HPDE6-E6E7 (cell line): ENCODE results near the gene ELMO1.

Experiments
- DNase-seq: peaks from one replicate; pipeline ENCODE4 v3.0.0; 2011; ENCODE audit warnings: missing footprints; ENCODE audit errors: extremely low spot score

ELMO1 gene

GRCh38 chr7:36923185-36923584 lies 525.5 kb downstream of the ELMO1 start:
- DNase-seq, result no peak

DNA sequence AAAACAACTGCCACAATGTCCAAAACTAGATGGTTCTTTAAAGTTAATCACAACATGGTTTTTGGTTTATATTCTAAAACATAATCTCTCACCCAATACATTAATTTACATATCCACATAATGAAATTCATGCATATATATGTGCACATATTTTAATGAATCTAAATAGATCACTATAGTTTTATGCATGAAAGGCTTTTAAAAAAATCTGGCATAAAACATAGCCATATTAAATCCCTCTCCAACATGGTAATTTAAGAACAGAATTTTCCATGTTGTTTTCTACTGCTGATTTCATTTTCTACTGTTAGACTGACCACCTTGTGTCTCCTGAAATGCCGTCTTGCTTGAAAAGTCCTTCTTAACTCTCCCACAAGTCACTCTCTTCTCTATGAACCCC lies 528.2 kb downstream of the ELMO1 start:
- DNase-seq, result no peak

GRCh38 chr7:36919738-36920137 lies 528.9 kb downstream of the ELMO1 start:
- DNase-seq, result no peak

DNA sequence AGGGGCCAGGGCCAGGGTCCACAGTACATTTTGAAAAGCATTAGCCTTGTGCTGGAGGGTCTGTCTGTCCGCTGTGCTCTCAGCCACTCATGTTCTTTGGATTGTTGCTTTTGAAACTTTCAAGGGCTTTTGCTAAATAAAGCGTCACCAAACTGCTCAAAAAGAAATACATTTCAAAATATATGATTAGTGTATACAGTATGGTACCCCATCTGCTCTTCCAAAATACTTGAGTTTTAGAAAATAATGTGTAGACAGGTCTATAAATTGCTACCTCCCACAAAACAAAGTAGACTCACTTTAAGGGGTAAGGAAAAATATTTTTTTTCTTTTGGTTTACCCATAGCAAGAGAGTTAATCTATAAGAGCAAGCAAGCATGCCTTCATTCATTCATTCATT lies 530.1 kb downstream of the ELMO1 start:
- no peak for DNase-seq

DNA sequence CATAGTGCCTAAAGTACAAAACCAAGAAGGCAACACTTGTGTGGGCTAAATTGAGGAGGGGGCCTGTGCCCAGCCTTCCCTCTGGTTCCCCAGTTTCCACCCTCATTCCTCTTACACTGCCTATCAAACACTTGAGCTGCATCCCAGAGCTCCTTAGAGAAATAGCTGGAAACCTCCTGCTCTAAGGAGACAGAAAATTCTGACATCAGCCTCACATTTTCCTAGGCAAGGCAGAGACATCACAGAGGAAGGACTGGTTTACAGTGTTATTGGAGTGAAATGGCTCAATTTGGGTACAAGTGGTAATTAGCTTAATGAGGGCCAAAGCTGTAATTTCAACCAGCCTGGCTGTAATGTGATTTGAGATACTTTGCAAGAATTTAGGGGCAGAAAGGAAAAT lies 532.0 kb downstream of the ELMO1 start:
- DNase-seq, result no peak

DNA sequence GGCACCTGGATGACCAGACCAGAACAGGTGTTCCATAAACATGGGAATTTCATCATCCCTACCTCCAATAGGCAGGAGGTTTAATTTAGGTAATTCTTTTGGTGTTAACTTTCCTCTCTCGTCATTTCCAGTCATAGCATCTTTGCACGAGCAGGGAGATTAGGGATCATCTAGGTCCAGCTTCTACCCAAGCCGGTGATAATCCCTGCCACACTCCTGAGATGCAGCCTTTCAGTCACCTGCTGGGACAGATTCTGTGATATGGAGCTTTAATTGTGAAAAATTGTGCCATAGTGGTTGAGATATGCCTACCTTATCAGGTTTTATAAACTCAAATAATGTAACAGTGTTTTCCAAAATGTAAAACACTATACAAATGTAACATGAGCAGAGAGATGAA lies 532.5 kb downstream of the ELMO1 start:
- no peak for DNase-seq

- DNase-seq, result no peak
These were observed 536.9 kb downstream of the ELMO1 start for GRCh38 chr7:36911788-36912187.

GRCh38 chr7:36910859-36911258 lies 537.8 kb downstream of the ELMO1 start:
- no peak for DNase-seq

GRCh38 chr7:36910401-36910800 lies 538.3 kb downstream of the ELMO1 start:
- DNase-seq, result no peak

DNA sequence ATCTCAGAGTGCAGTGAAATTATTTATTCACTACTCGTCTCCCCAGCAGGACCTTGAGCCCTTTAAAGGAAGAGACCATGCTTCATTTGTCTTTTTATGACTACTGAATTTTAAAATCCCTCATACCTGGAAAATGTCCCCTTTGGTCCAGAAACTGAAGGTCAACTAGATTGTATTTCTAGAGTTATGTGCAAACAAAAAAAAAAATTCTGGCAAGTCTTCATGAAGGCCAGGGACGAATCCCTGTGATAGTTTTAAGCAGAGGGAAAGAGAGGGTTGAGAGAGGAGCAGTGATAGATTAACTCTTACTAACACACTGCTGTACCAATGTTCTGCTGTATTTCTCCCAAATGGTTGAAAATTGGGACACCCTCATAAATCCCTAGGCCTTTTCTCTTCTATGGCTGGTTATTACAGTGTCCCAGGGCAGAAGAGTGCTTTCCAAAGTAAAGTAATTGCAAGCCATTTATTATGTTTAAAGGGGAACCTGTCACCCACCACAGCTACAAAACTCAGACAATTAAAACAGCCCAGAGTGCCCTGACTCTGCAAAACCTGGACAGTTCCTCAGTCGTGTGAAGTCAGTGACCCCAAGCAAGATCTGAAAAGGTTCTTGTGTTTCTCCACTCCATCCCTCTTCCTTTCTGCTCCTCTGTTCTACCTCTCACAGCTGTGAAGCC lies 541.6 kb downstream of the ELMO1 start:
- no peak for DNase-seq

DNA sequence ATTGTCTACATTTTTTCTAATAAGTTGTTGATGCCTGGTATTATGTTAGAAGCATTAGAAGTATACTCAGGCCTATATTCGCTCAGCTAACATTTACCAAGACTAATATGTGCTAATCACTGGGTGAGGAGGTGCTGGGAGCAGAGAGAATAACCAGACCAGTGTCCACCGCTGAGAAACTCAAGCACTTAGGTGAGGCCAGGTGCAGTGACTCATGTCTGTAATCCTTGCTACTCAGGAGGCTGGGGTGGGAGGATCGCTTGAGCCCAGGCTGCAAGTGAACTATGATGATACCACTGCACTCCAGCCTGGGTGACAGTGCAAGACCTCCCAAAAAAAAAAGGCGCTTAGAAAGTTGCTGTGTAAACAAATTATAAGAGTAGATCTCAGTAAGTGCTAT lies 542.2 kb downstream of the ELMO1 start:
- DNase-seq, result no peak

- DNase-seq, result no peak
These were observed 542.8 kb downstream of the ELMO1 start for GRCh38 chr7:36905841-36906240.

- no peak for DNase-seq
These were observed 543.9 kb downstream of the ELMO1 start for GRCh38 chr7:36904802-36905201.

DNA sequence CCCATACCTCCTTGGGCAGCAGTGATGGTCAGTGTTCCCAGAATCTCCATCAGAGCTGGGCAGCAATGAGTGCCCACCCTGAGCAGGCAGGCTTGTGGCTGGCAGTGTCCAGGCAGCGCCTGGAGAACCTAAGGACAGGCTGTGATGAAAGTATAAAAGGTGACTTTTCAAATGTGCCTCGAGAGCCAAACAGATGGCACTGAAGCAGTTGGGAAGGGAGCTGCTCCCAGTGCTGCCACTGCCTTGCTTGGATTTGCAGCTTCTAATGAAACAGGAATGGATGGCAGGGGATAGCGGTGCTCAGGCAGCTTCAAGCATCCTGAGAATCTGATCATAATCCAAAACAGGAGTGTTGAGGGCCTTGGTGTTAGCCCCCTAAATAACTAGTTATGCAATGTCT lies 544.6 kb downstream of the ELMO1 start:
- no peak for DNase-seq

DNA sequence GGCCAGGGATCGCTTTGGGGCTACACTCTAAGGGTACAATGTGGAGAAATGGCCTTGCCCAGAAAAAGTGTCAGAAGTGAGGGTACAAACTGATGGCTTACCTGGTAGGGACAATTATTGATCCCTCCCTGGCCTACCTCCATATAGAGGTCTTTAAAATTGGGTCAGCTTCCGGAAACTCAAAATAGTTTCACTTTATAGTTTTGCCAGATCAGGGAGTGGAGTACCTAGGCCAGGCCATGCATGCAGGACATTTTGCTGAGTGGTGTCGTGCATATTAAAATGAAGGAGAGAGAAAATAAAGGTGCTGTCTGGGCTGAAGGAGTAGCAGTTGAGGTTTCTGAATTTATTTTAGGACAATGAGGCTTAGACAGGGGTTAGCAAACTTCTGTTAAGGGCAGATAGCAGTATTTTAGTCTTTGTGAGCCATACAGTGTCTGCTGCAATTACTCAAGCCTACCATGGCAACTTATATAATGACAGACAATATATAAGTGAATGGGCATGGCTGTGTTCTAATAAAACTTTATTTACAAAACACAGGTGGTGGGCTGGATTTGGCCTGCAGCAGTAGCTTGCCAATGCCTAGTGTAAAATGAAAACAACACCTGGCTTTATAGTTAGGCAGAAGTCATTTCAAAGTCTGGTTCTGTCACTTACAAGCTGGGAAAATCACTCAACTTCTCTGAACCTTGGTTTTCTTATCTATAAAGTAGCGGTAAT lies 547.5 kb downstream of the ELMO1 start:
- no peak for DNase-seq

- no peak for DNase-seq
These were observed 550.5 kb downstream of the ELMO1 start for GRCh38 chr7:36898186-36898585.

- no peak for DNase-seq
These were observed 551.6 kb downstream of the ELMO1 start for GRCh38 chr7:36896956-36897590.

- DNase-seq, result no peak
These were observed 552.2 kb downstream of the ELMO1 start for GRCh38 chr7:36896418-36896817.

DNA sequence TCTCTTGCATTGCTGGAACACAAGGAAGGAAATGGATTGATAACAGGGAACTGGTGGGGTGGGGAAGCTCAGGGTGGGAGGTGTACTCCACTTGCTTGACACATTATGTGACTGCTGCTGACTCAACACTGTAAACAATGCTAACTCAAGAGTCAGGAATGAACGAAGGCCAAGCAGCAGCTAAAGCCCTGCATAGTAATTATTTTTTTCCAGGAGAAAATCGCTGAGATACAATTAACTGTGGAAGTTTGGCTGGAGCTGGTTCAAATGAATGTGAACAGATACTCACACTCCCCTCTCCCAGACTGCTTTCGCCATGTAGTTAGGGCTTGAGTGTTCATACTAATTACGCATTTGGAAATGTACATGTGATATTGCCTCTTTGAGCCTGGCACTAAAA lies 553.5 kb downstream of the ELMO1 start:
- DNase-seq, result no peak

DNA sequence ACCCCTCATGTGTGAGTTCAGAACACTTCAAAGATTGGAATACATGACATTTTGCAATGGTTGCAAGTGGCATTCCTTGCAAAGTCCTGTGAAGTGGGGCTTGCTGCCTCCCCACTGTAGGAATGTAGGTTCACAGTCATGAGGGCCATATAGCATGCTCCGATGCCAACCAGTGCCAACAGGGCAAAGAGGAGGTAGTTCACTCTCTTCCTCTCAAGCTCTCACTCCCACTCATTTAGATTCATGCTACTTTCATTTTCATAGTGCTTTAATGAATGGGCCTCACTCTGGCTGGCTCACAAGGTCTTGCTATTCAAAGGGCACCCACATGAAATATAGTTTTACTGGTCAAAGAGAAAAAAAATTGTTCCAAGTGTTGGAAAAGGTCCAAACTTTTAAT lies 554.5 kb downstream of the ELMO1 start:
- DNase-seq, result no peak

GRCh38 chr7:36889182-36889581 lies 559.5 kb downstream of the ELMO1 start:
- DNase-seq, result no peak

- no peak for DNase-seq
These were observed 560.7 kb downstream of the ELMO1 start for GRCh38 chr7:36887969-36888368.

- no peak for DNase-seq
These were observed 561.4 kb downstream of the ELMO1 start for GRCh38 chr7:36887233-36887632.
